Astrocyte (in vitro differentiated cells and primary cell): ENCODE data around the gene GRAMD1B. TPM values are rescaled to one million over a fixed set of nuclear protein-coding genes. Genes with fewer than 3 reads are reported as not detected.
A peak's percentile ranks its signal among the peaks of the same experiment; 100 is the strongest.

Source experiments
- DNase-seq: peaks from one replicate; pipeline ENCODE4 v3.0.0-alpha.2; 2010; ENCODE audit warnings: low read depth
- FAIRE-seq: peaks from 2 replicates; lab custom pipeline; 2011; peaks lifted over from hg19 to GRCh38; lab: Jason Lieb, UNC
- H2AFZ ChIP-seq: 2 replicates; pipeline ENCODE4 v1.6.0; 2012; ENCODE audit warnings: low read depth, low read length, inconsistent platforms
- H3K27ac ChIP-seq: 2 replicates; pipeline ENCODE4 v1.5.1; 2011; ENCODE audit warnings: low read depth, low read length, inconsistent platforms
- H3K27me3 ChIP-seq: 2 replicates; pipeline ENCODE4 v1.6.0; 2011; ENCODE audit warnings: low read length, inconsistent platforms; ENCODE audit not compliant: insufficient read depth
- H3K36me3 ChIP-seq: 2 replicates; pipeline ENCODE4 v1.5.1; 2011; ENCODE audit warnings: low read length, inconsistent platforms; ENCODE audit not compliant: insufficient read depth
- H3K4me1 ChIP-seq: 2 replicates; pipeline ENCODE4 v1.5.1; 2011; ENCODE audit warnings: low read length, inconsistent platforms; ENCODE audit not compliant: insufficient read depth
- H3K4me2 ChIP-seq: 2 replicates; pipeline ENCODE4 v1.6.0; 2012; ENCODE audit warnings: low read length, inconsistent platforms
- H3K4me3 ChIP-seq: 2 replicates; pipeline ENCODE4 v1.5.1; 2011; ENCODE audit warnings: low read depth, mild to moderate bottlenecking, low read length, inconsistent platforms; ENCODE audit not compliant: insufficient read depth
- H3K79me2 ChIP-seq: 2 replicates; pipeline ENCODE4 v1.6.0; 2012; ENCODE audit warnings: mild to moderate bottlenecking, low read length, inconsistent platforms; ENCODE audit not compliant: insufficient read depth
- H3K9ac ChIP-seq: 2 replicates; pipeline ENCODE4 v1.6.0; 2012; ENCODE audit warnings: mild to moderate bottlenecking, low read length, inconsistent platforms
- H3K9me3 ChIP-seq: 2 replicates; pipeline ENCODE4 v1.5.1; 2012; ENCODE audit warnings: low read depth, mild to moderate bottlenecking, low read length, inconsistent platforms; ENCODE audit not compliant: insufficient read depth
- H4K20me1 ChIP-seq: 2 replicates; pipeline ENCODE4 v1.6.0; 2012; ENCODE audit warnings: low read length, inconsistent platforms; ENCODE audit not compliant: insufficient read depth
- H3K27ac Mint-ChIP-seq: one replicate; pipeline ENCODE4 v1.8.0; 2021; ENCODE audit warnings: mild to moderate bottlenecking, mixed read lengths; ENCODE audit not compliant: unreplicated experiment
- H3K27me3 Mint-ChIP-seq: one replicate; pipeline ENCODE4 v1.8.0; 2021; ENCODE audit warnings: low read depth, mixed read lengths; ENCODE audit not compliant: unreplicated experiment
- H3K36me3 Mint-ChIP-seq: one replicate; pipeline ENCODE4 v1.8.0; 2021; ENCODE audit warnings: low read depth, mixed read lengths; ENCODE audit not compliant: unreplicated experiment
- H3K4me1 Mint-ChIP-seq: one replicate; pipeline ENCODE4 v1.8.0; 2021; ENCODE audit warnings: low read depth, mixed read lengths; ENCODE audit not compliant: unreplicated experiment
- H3K4me3 Mint-ChIP-seq: one replicate; pipeline ENCODE4 v1.8.0; 2021; ENCODE audit warnings: mild to moderate bottlenecking, moderate library complexity, mixed read lengths; ENCODE audit not compliant: unreplicated experiment
- H3K9me3 Mint-ChIP-seq: one replicate; pipeline ENCODE4 v1.8.0; 2021; ENCODE audit warnings: mild to moderate bottlenecking, mixed read lengths; ENCODE audit not compliant: unreplicated experiment
- CTCF ChIP-seq: IDR thresholded peaks from 2 replicates; pipeline ENCODE4 v1.5.1; 2011; ENCODE audit warnings: low read depth, mild to moderate bottlenecking, inconsistent platforms, low read length, moderate library complexity; ENCODE audit not compliant: insufficient read depth
- EZH2 ChIP-seq: IDR thresholded peaks from 2 replicates; pipeline ENCODE4 v1.6.1; 2012; ENCODE audit warnings: mild to moderate bottlenecking, low read length, inconsistent platforms; ENCODE audit not compliant: insufficient read depth
- total RNA-seq: library from RNA; stranded (reverse); gene quantifications from 2 replicates; pipeline ENCODE4 v1.2.1, GENCODE V29; 2021

The GRAMD1B gene
- total RNA-seq, 1 donor from 2014 or later, result 6.5 TPM

- Mint-ChIP-seq H3K27me3 (peaks cover 30% of the 10 kb centered on the region), H3K27ac (no peak overlapping the region), H3K9me3 (no peaks in the 10 kb centered on the region), H3K4me1 (no peaks in the 10 kb centered on the region), H3K36me3 (no peaks in the 10 kb centered on the region), H3K4me3 (no peak overlapping the region)
- H2AFZ ChIP-seq, result no peak overlapping the region
- H3K27ac ChIP-seq, result no peak overlapping the region
- FAIRE-seq (no peak), DNase-seq (no peak)
- peaks cover 15% of the 10 kb centered on the region for H4K20me1 ChIP-seq
- H3K27me3 ChIP-seq, result peaks cover 4% of the 10 kb centered on the region
- H3K79me2 ChIP-seq, result no peaks in the 10 kb centered on the region
- no peaks in the 10 kb centered on the region for H3K4me1 ChIP-seq
- H3K36me3 ChIP-seq, result no peaks in the 10 kb centered on the region
- H3K4me3 ChIP-seq, result no peak overlapping the region
- H3K9me3 ChIP-seq, result no peaks in the 10 kb centered on the region
- no peak overlapping the region for H3K9ac ChIP-seq
- H3K4me2 ChIP-seq, result no peak overlapping the region
- TF ChIP-seq CTCF, result no peak
- no peak for TF ChIP-seq EZH2
Observed at GRCh38 chr11:123579482-123579812, 149.4 kb downstream of the GRAMD1B start.

- peaks cover 10% of the 10 kb centered on the region for H4K20me1 ChIP-seq
- H3K4me3 ChIP-seq, result no peak overlapping the region
- Mint-ChIP-seq H3K9me3 (no peaks in the 10 kb centered on the region), H3K4me3 (no peak overlapping the region), H3K36me3 (no peaks in the 10 kb centered on the region), H3K4me1 (no peaks in the 10 kb centered on the region), H3K27me3 (peaks cover 25% of the 10 kb centered on the region), H3K27ac (no peak overlapping the region)
- H3K9me3 ChIP-seq, result no peaks in the 10 kb centered on the region
- no peak for FAIRE-seq
- H3K79me2 ChIP-seq, result no peaks in the 10 kb centered on the region
- H3K27me3 ChIP-seq, result no peaks in the 10 kb centered on the region
- H3K4me1 ChIP-seq, result no peaks in the 10 kb centered on the region
- TF ChIP-seq EZH2 (no peak), CTCF (no peak)
- H3K36me3 ChIP-seq, result no peaks in the 10 kb centered on the region
- H2AFZ ChIP-seq, result no peak overlapping the region
- no peak for DNase-seq
- H3K9ac ChIP-seq, result no peak overlapping the region
- H3K27ac ChIP-seq, result no peak overlapping the region
- H3K4me2 ChIP-seq, result no peak overlapping the region
Observed at GRCh38 chr11:123580137-123580536, 150.1 kb downstream of the GRAMD1B start.

DNA sequence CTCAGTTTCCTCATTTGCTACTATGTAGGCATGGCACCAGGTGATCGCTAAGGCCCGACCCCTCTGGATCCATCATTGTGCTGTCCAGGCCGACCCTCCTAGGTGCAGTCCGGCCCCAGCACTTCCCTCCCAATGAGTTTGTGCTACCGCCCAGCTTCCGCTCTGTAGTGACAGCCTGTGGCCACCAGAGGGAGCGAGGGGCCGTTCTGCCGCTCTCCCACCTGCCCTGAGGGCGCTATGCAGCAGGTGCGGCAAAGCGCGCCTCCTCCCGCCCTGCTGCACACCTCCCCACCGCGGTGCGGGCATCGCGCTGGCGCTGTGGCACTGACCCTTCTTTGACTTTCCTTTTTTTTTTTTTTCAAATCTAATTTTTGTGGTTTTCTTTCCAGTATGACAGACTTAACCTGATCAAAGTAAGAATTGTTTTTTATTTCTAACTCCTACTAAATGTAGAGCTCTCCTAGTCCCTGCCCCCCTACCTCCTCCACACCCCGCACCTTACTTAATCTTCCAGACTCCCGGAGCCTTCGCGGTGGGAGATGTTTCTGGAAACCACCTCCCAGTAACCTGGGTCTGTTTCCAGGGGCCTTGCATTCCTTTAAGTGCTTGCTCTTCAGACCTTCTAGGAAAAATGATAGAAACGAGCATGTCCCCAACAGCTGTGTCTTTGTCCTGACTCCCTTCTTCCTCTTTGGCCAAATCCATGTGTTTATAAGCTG, 150.6 kb downstream of the GRAMD1B start:
- H3K36me3 ChIP-seq, result no peaks in the 10 kb centered on the region
- no peaks in the 10 kb centered on the region for H3K36me3 Mint-ChIP-seq
- FAIRE-seq, result no peak
- peaks cover 1% of the 10 kb centered on the region for H3K4me1 Mint-ChIP-seq
- no peak overlapping the region for H3K4me3 Mint-ChIP-seq
- H3K9me3 ChIP-seq, result no peaks in the 10 kb centered on the region
- no peaks in the 10 kb centered on the region for H3K79me2 ChIP-seq
- H3K27me3 Mint-ChIP-seq, result peaks cover 26% of the 10 kb centered on the region
- no peak overlapping the region for H3K4me2 ChIP-seq
- H3K9me3 Mint-ChIP-seq, result no peaks in the 10 kb centered on the region
- peaks cover 5% of the 10 kb centered on the region for H4K20me1 ChIP-seq
- no peak for DNase-seq
- no peaks in the 10 kb centered on the region for H3K27me3 ChIP-seq
- no peak overlapping the region for H3K9ac ChIP-seq
- H3K4me3 ChIP-seq, result no peak overlapping the region
- no peak overlapping the region for H2AFZ ChIP-seq
- TF ChIP-seq EZH2 (no peak), CTCF (peak; percentile 65)
- no peak overlapping the region for H3K27ac Mint-ChIP-seq
- no peaks in the 10 kb centered on the region for H3K4me1 ChIP-seq
- H3K27ac ChIP-seq, result no peak overlapping the region
